RCC 7860 (cell line): ENCODE measurements around the gene TNIP3.
A peak's percentile ranks its signal among the peaks of the same experiment; 100 is the strongest.
"Not testable (repeated sequence)": the region's sequence is repeated elsewhere in the genome, so short reads cannot be mapped to it uniquely, and the experiment has no call there.

Experiments used
- DNase-seq: peaks from one replicate; pipeline ENCODE4 v3.0.0-alpha.2; 2015; ENCODE audit warnings: low spot score
- FAIRE-seq: peaks from 2 replicates; lab custom pipeline; 2012; peaks lifted over from hg19 to GRCh38; lab: Jason Lieb, UNC

The TNIP3 gene

GRCh38 chr4:121164291-121164690 lies at the start of gene TNIP3:
Gene TNIP3 (minus strand): TSS chr4:121164321. CDS start chr4:121164125, 196 bp downstream.
- peak; percentile 47 for DNase-seq
- FAIRE-seq: no peak

DNA sequence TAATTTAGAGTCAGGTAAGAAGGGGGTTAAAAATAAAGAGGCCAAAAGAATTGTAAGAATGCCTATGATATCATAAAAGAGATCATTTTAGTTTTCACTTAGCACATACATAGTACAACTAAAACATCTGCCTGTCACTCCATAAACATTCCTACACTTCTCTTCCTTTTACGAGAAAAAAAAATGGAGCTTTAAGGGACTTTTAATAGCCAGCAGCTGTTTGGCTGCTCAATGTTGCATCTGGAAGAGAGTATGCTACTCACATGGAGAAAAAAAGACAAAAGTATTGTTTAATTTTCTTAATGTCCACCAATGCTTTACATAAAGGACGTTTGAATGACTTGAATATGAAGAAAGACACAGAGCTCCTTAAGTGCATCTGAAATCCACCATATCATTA lies 48.7 kb upstream of the TNIP3 start:
- DNase-seq: no peak
- FAIRE-seq: no peak

DNA sequence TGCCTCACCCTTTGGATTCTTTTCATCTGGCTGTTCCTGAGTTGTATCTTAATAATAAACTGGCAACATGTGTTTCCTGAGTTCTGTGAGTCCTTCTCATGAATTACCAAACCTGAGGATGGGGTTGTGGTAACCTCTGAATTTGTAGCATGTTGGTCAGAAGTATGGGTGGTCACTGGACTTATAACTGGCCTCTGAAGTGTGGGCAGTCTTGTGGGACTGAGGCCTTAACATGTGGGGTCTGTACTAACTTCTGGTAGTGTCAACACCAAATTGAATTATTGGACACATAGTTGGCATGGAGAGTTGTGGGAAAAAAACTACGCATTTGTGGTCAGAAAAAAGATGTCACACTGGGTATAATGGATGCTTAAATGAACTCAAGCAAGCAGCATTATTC lies 45.0 kb upstream of the TNIP3 start:
- FAIRE-seq (no peak), DNase-seq (no peak)

GRCh38 chr4:121208244-121209007 lies 44.3 kb upstream of the TNIP3 start:
- DNase-seq (no peak), FAIRE-seq (no peak)

DNA sequence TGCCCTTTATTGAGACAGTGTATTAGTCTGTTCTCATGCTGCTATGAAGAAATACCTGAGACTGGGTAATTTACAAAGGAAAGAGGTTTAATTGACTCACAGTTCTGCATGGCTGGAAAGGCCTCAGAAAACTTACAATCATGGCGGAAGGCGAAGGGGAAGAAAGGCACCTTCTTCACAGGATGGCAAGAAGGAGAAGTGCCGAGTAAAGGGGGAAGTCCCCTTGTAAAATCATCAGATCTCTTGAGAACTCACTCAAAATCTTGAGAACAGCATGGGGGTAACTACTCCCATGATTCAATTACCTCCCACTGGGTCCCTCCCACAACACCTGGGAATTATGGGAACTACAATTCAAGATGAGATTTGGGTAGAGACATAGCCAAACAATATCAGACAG lies 41.7 kb upstream of the TNIP3 start:
- not testable (repeated sequence) for DNase-seq, FAIRE-seq

- FAIRE-seq: no peak
- DNase-seq: no peak
Observed at GRCh38 chr4:121200795-121201472, 36.8 kb upstream of the TNIP3 start.

DNA sequence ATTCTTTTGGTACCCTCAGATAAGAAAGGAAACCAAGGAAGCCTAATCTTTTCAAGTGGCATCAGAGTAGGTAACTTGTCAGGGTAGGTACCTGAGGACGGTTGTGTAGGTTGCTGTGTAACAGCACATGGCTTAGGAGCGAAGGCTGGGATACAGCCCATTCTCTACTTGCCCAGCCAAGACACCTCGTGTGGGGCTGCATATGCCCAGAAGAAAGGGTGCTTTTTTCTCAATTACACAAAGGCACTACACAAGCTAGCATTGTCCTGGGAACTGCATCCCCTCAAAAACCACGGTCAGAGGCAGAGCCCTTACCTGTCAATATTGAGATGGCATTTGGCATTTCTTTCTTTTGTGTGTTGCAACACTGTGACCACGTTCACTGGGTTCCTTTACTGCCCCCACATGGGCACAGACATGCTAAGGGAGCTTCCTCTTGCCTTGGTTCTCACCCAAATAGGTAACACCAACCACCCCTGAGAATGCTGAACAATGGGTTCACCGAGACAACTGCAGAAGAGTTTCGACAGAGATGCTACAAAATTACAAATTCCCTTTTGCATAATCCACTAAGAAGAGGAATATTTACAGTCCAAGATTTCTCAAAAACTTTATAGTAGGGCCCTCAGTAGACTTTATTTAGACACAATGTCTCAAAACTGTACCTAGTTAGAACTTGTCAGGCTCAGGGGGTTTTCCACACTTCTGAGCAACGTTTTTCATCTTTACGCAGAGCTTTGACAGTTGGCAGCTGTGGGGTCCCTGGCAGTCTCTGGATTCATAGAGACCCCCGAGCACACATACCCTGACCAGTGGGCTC lies 35.8 kb upstream of the TNIP3 start:
- DNase-seq (no peak), FAIRE-seq (no peak)

DNA sequence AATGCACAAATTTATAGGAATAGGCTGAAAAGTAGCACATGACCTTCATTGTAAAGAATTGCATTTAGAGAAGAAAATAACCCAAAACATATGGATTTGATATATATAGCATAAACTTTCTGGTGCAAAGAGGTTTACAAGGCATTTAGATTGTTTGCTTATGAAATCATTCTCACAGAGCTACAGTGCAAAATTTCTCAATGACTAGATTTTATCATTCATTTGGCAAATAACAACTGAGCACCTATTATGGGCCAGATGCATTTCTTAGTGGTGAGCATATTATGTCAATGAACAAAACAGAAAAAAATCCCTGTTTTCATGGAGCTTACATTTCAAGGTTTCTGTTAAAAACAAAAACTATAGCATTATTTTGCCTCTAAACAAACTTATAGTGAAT lies 34.1 kb upstream of the TNIP3 start:
- DNase-seq: no peak
- FAIRE-seq: no peak

- DNase-seq: no peak
- FAIRE-seq: no peak
Observed at GRCh38 chr4:121195649-121196048, 31.5 kb upstream of the TNIP3 start.

DNA sequence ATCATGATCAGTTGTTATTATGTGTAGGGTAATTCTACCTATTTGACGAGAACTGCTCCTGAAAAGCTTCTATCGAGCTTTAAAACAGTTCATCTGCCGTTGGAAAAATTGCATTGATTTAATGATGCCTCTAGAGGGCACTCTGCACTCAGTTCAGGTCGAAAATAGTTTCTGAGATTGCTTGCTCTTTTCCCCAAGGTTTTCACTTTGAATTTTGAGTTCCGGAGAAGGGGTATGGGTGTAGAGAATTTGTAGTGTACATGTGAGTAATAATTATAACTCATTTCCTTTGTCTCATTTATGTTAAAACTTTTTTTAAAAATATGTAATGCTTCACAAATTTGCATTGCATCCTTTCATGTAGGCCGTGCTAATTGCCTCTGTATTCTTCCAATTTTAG lies 28.4 kb upstream of the TNIP3 start:
- DNase-seq (peak; percentile 14), FAIRE-seq (peak; percentile 54)

- FAIRE-seq: no peak
- DNase-seq: no peak
Observed at GRCh38 chr4:121192013-121192412, 27.9 kb upstream of the TNIP3 start.

DNA sequence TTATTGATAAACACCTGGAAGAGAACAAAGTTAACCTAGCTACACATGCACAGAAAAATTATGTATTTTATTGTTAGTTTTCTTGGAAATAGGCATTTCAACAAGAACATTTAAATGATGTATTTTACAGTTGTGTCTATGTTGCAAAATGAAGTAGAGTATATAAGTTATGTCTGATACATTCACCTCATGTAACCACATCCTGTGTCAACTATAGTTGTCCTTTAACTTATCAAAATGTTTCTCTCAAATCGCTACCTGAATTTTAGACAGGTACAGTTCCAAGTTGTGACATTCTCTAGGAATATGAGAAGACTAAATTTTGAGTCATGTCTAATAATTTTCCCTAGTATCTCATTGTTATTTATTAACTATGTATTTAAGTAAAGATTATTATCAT lies 27.2 kb upstream of the TNIP3 start:
- no peak for FAIRE-seq

GRCh38 chr4:121190389-121190788 lies 26.3 kb upstream of the TNIP3 start:
- DNase-seq (no peak), FAIRE-seq (no peak)

More for the DNA sequence above, 27.2 kb upstream of the TNIP3 start:
- no peak for DNase-seq

GRCh38 chr4:121189326-121190215 lies 25.4 kb upstream of the TNIP3 start:
- DNase-seq (no peak), FAIRE-seq (no peak)

DNA sequence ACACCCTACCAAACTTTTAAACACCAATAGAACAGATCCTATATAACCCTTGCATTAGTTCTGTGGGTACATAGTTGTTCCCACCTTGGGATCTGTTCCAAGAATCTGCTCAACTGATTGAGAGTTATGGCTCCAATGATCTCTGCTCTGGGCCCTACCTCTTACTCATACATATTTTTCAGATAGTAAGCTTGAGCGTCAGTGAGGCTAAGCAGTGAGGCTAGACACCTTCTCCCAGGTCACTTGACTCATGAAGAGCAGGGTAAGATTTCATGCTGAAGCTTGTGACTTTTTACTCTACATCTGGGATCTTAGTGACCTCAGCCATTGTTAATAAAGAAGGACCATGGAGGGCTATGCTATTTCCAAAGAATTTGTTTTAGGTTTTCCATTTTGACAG lies 23.1 kb upstream of the TNIP3 start:
- DNase-seq: no peak
- FAIRE-seq: no peak

DNA sequence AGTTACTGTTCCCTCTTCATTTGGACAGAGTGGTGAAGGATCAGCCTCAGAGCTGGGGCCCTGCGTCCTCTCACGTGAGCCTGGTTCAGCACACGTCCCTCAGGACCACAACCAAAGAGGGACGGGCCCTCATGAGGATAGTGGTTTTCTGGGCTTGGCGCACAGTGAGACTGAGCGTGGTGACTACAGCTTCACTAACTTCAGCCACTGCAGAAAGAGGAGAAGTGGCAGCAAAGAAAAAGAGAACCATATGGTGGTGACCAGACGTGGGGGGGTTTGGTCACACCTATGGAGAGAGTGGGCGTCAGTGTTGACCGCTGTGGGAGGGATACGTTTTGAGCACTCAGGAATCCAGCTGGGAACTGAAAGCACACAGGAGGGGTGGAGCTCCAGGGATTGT lies 21.8 kb upstream of the TNIP3 start:
- FAIRE-seq (no peak), DNase-seq (no peak)

- FAIRE-seq (no peak), DNase-seq (no peak)
Observed at GRCh38 chr4:121183989-121184388, 19.9 kb upstream of the TNIP3 start.

GRCh38 chr4:121183361-121183760 lies 19.2 kb upstream of the TNIP3 start:
- DNase-seq (no peak), FAIRE-seq (no peak)

DNA sequence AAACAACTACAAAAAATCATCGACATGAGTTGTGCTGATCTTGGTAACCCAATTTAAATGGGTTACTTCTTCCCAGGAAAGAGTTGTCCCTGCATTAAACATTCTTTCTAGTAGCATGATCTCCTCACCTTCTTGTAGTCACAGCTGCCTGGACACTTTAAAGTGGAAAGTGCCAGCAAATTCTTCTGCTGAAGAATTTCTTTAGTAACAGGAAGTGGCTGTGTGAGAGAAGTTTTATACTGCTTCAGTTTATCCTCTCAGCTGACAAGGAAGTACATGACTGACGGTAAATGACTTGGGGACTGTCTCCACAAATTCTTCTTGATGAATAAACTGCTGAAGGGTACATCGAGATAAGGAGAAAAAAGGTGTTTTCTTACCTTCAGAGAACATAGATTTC lies 18.2 kb upstream of the TNIP3 start:
- FAIRE-seq: no peak
- DNase-seq: no peak

DNA sequence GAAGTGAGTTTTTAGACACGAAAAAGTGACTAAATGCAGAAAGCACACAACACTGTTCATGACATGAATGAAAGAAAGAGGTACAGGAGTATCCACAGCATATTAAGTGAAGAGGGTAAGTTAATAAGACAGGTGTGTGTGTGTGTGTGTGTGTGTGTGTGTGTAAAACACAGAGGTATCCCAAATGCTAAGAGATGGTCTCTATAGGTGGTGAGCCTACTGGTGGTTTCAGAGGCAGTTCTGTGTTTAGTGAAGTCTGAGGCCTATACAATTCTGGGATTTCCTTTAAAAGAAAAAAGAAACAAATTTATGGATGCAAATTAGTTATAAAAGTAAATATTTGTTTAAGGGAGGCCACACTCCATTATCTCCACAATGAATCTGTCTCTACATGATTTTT lies 17.4 kb upstream of the TNIP3 start:
- FAIRE-seq (no peak), DNase-seq (no peak)

DNA sequence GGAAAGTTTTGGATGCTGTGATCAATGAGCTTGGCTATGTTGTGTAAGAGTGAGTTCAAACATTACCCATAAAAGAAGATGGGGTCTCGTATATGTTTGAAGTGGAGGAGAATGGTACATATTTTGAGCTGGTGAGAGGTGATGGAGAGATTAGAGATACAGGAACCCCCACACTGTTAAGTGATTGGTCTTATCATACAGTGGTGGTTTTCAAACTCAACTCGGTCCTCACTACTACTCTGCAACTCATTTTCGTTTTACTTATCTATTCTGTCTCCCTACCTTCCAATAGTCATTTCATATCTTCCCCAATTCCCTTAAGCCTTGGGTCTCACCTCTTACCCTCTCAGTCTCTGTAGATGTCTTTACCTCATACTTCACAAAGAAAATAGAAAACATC lies 16.4 kb upstream of the TNIP3 start:
- DNase-seq: no peak
- no peak for FAIRE-seq
